K562 (cell line): Measurements from ENCODE around the gene CBFA2T3. TPM values are rescaled to one million over a fixed set of nuclear protein-coding genes. Genes with fewer than 3 reads are reported as not detected.

Experiments used
- BRD9 ChIP-seq: fragments of 450-650 bp; IDR thresholded peaks from 2 replicates; pipeline ENCODE4 v1.6.1; 2018; ENCODE audit warnings: low read depth; ENCODE audit not compliant: partially characterized antibody
- CC2D1A ChIP-seq: fragments of 450-650 bp; IDR thresholded peaks from 2 replicates; pipeline ENCODE4 v1.6.1; 2017; ENCODE audit warnings: mild to moderate bottlenecking
- CEBPB ChIP-seq: fragments of 450-650 bp; IDR thresholded peaks from 2 replicates; pipeline ENCODE4 v1.6.1; 2016; ENCODE audit warnings: missing genetic modification characterization, missing compliant biosample characterization
- FIP1L1 ChIP-seq: fragments of 200-400 bp; formaldehyde crosslinking; IDR thresholded peaks from 2 replicates; pipeline ENCODE4 v1.6.1; 2018; ENCODE audit warnings: mild to moderate bottlenecking, low read depth, low read length; ENCODE audit not compliant: poor library complexity, severe bottlenecking
- HNRNPK ChIP-seq: fragments of 200-400 bp; formaldehyde crosslinking; IDR thresholded peaks from one replicate; pipeline ENCODE4 v1.6.1; 2018; ENCODE audit warnings: mild to moderate bottlenecking, low read depth, low read length; ENCODE audit not compliant: poor library complexity, severe bottlenecking
- HSF4 ChIP-seq: fragments of 250-450 bp; sonication (Bioruptor Pico); IDR thresholded peaks from 2 replicates; pipeline ENCODE4 v2.1.2; 2022; ENCODE audit warnings: mild to moderate bottlenecking, moderate library complexity, borderline replicate concordance
- L3MBTL2 ChIP-seq: fragments of 450-650 bp; IDR thresholded peaks from 2 replicates; pipeline ENCODE4 v1.6.1; 2016; ENCODE audit warnings: mild to moderate bottlenecking, moderate library complexity
- NR1H2 ChIP-seq: sonication (generic); formaldehyde crosslinking; IDR thresholded peaks from 2 replicates; pipeline ENCODE4 v1.4.0; 2020; ENCODE audit warnings: mild to moderate bottlenecking, missing genetic modification reagents
- PYGO2 ChIP-seq: fragments of 450-650 bp; IDR thresholded peaks from 2 replicates; pipeline ENCODE4 v1.6.1; 2016; ENCODE audit warnings: mild to moderate bottlenecking, missing genetic modification characterization, moderate library complexity, missing compliant biosample characterization
- RNF219 ChIP-seq: fragments of 250-450 bp; sonication (Bioruptor Pico); IDR thresholded peaks from 2 replicates; pipeline ENCODE4 v1.5.0; 2022; ENCODE audit warnings: mild to moderate bottlenecking
- SLC30A9 ChIP-seq: fragments of 250-450 bp; sonication (Bioruptor Pico); IDR thresholded peaks from 2 replicates; pipeline ENCODE4 v1.8.0; 2022; ENCODE audit warnings: mild to moderate bottlenecking, moderate library complexity
- TSC22D4 ChIP-seq: fragments of 450-650 bp; IDR thresholded peaks from 2 replicates; pipeline ENCODE4 v1.6.1; 2016; ENCODE audit warnings: missing genetic modification characterization, missing biosample characterization, control low read depth
- ZFX ChIP-seq: sonication (generic); formaldehyde crosslinking; IDR thresholded peaks from 2 replicates; pipeline ENCODE4 v1.8.0; 2022; ENCODE audit warnings: mild to moderate bottlenecking, missing genetic modification reagents, moderate library complexity
- ZNF134 ChIP-seq: fragments of 250-450 bp; sonication (Bioruptor Pico); conservative IDR thresholded peaks from 2 replicates; pipeline ENCODE4 v1.4.0; 2020
- ZNF232 ChIP-seq: sonication (generic); formaldehyde crosslinking; IDR thresholded peaks from 2 replicates; pipeline ENCODE4 v1.8.0; 2022; ENCODE audit warnings: mild to moderate bottlenecking, missing genetic modification reagents
- ZNF239 ChIP-seq: fragments of 250-450 bp; sonication (Bioruptor Pico); IDR thresholded peaks from 2 replicates; pipeline ENCODE4 v1.4.0; 2020; ENCODE audit warnings: mild to moderate bottlenecking
- polyA plus RNA-seq, 8 experiments: library from polyadenylated mRNA; depleted of rRNA in 4 of 8; stranded (reverse) in 5 of 8; unstranded in 3 of 8; fragments of >200 nt; fragmentation: Nextera tagmentation in 2 of 8; fragmentation: Illumina TruSeq in 1 of 8; extraction: Ambion mirVana in 2 of 8; extraction: Trizol in 1 of 8; gene quantifications; 2 replicates each; pipeline versions ENCODE4 v1.2.1 to v1.2.3, GENCODE V29; 2011 to 2014; ENCODE audit warnings: inconsistent platforms in 1 of 8, missing spikeins in 1 of 8
- total RNA-seq, 7 experiments: library from RNA; depleted of rRNA in 6 of 7; stranded (reverse); fragments of >200 nt in 6 of 7; fragmentation: Illumina TruSeq in 2 of 7; extraction: Trizol in 2 of 7; gene quantifications; 2 replicates each; pipeline versions ENCODE4 v1.2.1 to v1.2.3, GENCODE V29; 2011 to 2021; ENCODE audit warnings: low replicate concordance in 1 of 7
- TF ChIP-seq, protein P1 (sequence below): IDR thresholded peaks from 2 replicates; pipeline ENCODE4 v1.6.1; 2011; ENCODE audit warnings: borderline replicate concordance, low read depth, mild to moderate bottlenecking, moderate library complexity, low read length; ENCODE audit not compliant: insufficient read depth, poor library complexity, severe bottlenecking
- TF ChIP-seq, protein P2 (sequence below): fragments of 450-650 bp; formaldehyde crosslinking; IDR thresholded peaks from 2 replicates; pipeline ENCODE4 v1.4.0; 2020; ENCODE audit warnings: mild to moderate bottlenecking, moderate library complexity

CBFA2T3 gene
- total and polyA plus RNA-seq, 9 of the 15 experiments (the other 6 are each of a cell fraction or from before 2014, with no cell fraction given), result 2.3 to 145 (median 6.7) TPM

GRCh38 chr16:89020068-89020924 lies 43.3 kb upstream of the CBFA2T3 start (continued):
- 0 out of 2 replicates have a peak, but pooled peaks have one; percentile 34 for TF ChIP-seq ZNF232 (CRISPR knock-in tag)
- TF ChIP-seq RNF219 (CRISPR knock-in tag), result no peak
- no peak for TF ChIP-seq PYGO2 (tag)
- TF ChIP-seq, protein P1, sequence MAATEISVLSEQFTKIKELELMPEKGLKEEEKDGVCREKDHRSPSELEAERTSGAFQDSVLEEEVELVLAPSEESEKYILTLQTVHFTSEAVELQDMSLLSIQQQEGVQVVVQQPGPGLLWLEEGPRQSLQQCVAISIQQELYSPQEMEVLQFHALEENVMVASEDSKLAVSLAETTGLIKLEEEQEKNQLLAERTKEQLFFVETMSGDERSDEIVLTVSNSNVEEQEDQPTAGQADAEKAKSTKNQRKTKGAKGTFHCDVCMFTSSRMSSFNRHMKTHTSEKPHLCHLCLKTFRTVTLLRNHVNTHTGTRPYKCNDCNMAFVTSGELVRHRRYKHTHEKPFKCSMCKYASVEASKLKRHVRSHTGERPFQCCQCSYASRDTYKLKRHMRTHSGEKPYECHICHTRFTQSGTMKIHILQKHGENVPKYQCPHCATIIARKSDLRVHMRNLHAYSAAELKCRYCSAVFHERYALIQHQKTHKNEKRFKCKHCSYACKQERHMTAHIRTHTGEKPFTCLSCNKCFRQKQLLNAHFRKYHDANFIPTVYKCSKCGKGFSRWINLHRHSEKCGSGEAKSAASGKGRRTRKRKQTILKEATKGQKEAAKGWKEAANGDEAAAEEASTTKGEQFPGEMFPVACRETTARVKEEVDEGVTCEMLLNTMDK, result no peak
- TF ChIP-seq NR1H2 (CRISPR knock-in tag), result no peak
- TF ChIP-seq CEBPB (tag), result no peak
- TF ChIP-seq CC2D1A, result no peak
- TF ChIP-seq FIP1L1, result no peak
- no peak for TF ChIP-seq HSF4 (CRISPR knock-in tag)
- TF ChIP-seq, protein P2, sequence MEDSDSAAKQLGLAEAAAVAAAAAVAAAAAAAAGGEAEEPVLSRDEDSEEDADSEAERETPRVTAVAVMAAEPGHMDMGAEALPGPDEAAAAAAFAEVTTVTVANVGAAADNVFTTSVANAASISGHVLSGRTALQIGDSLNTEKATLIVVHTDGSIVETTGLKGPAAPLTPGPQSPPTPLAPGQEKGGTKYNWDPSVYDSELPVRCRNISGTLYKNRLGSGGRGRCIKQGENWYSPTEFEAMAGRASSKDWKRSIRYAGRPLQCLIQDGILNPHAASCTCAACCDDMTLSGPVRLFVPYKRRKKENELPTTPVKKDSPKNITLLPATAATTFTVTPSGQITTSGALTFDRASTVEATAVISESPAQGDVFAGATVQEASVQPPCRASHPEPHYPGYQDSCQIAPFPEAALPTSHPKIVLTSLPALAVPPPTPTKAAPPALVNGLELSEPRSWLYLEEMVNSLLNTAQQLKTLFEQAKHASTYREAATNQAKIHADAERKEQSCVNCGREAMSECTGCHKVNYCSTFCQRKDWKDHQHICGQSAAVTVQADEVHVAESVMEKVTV (CRISPR knock-in tag), result no peak
- TF ChIP-seq ZNF239 (CRISPR knock-in tag), result peak; percentile 23; the same call in 1 of the 2 replicates
- peak; percentile 95 for TF ChIP-seq L3MBTL2
- TF ChIP-seq HNRNPK, result no peak
- TF ChIP-seq BRD9, result no peak
- peak; percentile 37; the same call in 1 of the 2 replicates for TF ChIP-seq ZNF134 (CRISPR knock-in tag)
- no peak for TF ChIP-seq ZFX
- TF ChIP-seq SLC30A9, result no peak
- TF ChIP-seq TSC22D4 (tag), result no peak
